EH (cell line): Measurements from ENCODE around the gene WDR5.
A peak's percentile ranks its signal among the peaks of the same experiment; 100 is the strongest.
"Not testable (repeated sequence)": the region's sequence is repeated elsewhere in the genome, so short reads cannot be mapped to it uniquely, and the experiment has no call there.

Experiments
- DNase-seq: peaks from one replicate; pipeline ENCODE4 v3.0.0-alpha.2; 2015; ENCODE audit warnings: low read depth

The WDR5 gene

DNA sequence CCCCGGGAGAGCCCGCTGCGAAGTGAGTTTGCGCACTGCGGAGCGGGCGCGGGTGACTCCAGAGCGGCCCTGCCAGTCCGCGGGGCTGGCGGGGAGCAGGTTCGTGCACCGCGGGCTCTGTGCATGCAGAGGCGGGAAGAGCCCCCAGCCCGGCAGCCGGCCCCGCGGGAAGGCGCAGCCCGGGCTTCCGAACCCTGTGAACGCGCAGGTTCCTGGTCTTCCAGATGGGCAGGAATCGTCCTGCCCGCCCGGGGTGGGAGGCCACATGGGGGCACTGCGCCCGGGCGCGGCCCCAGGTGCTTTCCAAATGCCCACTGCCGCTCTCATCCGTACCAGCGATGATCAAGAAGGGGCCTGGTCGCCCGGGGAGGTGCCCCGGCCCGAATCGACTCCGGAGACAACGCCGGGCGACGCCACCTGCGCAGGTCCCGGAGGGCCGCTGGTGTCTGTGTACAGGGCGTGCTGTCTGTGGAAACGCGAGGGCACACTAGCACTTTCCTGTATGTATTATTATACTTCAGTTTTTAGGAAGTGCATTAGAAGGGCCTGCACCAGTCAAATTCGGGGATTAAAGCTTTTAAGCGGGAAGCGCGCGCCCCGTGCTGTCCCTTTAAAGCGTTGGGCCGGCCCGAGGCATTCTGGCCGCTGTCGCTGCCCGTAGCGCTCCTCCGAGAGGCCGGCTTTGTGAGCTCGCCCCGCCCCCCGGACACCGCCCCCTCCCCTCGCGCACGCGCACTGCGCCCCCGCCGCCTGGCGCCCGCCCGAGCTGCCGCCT is at the start of gene WDR5:
WDR5 (plus strand) TSS at position 740 of the 775 bp plus-strand sequence. CDS start 3,796 bp downstream, outside the sequence.
- DNase-seq: peak; percentile 89

DNA sequence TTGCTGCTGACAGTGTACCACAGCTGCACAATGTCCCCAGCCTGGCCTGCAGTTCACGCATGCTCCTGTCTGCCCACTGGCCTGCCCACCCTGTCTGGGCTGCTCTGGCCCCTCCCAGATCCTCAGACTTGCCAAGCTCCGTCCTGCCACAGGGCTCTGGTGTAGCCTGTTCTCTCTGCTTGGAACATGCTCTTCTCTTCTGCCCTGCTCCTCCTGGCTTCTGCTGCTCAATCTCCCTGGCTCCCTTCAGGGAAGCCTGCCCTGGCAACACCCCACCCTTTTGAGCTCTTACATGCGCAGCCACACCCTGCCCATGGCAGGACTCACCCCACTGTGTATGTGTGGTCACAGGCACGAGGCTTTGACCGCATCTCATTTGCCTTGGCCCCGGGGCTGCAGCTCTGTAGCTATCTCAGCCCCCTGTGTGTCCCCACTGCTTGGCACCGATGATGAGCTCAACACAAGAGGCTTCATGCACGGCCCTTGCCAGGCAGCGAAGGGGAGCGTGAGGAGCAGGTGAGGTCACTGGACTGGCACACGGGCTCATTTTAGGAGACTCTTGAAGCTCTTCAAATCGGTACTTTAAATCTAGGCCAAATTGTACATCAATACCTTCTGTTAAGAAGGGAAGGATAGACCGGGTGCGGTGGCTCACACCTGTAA is 47.7 kb upstream of the WDR5 start:
- no peak for DNase-seq

DNA sequence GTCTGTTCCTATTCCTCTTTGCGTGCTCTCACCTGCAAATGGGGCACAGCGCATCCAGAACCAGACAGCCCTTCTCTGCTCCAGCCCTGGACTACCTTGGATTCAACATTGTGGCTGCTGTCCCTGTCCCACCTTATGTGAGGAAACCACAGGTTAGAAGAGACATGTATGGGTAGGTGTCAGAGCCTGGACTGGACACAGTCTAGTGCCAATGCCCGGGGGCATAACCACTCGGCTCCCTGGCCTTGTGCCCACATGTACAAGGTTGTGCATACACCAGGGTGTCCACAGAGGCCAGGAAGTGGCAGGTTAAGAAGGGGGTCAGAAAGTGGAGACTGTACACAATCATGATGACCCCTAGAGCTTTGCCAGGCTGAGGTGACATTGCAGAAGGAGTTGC is 45.9 kb upstream of the WDR5 start:
- no peak for DNase-seq

- DNase-seq: peak; percentile 42
Measured at GRCh38 chr9:134099123-134099761, 36.6 kb upstream of the WDR5 start.

- no peak for DNase-seq
Measured at GRCh38 chr9:134100040-134100439, 35.8 kb upstream of the WDR5 start.

DNA sequence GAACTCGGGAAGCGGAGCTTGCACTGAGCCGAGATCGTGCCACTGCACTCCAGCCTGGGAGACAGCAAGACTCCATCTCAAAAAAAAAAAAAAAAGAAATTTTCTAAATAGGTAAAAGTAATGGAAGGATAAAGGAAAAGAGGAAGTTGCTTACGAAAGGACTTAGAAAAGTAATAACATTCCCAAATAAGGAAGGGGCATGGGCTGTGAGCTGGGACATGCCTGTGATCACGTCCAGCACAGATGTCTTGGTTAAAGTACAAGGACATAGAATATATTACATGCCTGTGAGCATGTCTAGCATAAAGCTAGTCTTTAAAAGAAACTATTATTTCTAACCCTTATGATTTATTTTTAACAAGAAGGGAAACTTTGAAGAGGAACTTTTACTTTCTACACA is 34.7 kb upstream of the WDR5 start:
- peak; percentile 19 for DNase-seq

GRCh38 chr9:134101623-134102149 is 34.2 kb upstream of the WDR5 start:
- no peak for DNase-seq

GRCh38 chr9:134103391-134103998 is 32.4 kb upstream of the WDR5 start:
- no peak for DNase-seq

- DNase-seq: no peak
Measured at GRCh38 chr9:134111064-134111463, 24.8 kb upstream of the WDR5 start.

- no peak for DNase-seq
Measured at GRCh38 chr9:134112561-134112960, 23.3 kb upstream of the WDR5 start.

- DNase-seq: not testable (repeated sequence)
Measured at GRCh38 chr9:134118972-134119371, 16.9 kb upstream of the WDR5 start.

- DNase-seq: no peak
Measured at GRCh38 chr9:134123764-134124128, 12.1 kb upstream of the WDR5 start.

- DNase-seq: no peak
Measured at GRCh38 chr9:134125413-134126095, 10.3 kb upstream of the WDR5 start.

DNA sequence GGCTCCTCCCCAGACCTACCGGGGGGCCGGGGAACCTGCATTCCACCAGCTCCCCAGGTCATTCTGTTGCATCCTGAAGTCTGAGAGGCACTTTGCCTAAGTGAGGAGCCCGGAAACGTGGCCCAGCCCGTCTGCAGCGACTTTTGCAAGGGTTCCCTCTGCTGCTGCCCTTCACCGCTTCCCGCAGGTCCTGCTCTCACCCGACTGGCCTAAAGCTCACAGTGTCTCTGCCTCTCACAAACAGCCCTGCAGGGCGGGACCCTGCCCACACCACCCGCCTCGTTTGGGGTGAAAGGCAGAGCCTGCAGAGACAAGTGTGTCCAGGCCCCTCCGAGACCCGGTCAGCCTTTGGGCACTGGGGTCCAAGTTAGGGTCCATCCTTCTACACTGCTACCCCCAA is 9.5 kb upstream of the WDR5 start:
- no peak for DNase-seq

DNA sequence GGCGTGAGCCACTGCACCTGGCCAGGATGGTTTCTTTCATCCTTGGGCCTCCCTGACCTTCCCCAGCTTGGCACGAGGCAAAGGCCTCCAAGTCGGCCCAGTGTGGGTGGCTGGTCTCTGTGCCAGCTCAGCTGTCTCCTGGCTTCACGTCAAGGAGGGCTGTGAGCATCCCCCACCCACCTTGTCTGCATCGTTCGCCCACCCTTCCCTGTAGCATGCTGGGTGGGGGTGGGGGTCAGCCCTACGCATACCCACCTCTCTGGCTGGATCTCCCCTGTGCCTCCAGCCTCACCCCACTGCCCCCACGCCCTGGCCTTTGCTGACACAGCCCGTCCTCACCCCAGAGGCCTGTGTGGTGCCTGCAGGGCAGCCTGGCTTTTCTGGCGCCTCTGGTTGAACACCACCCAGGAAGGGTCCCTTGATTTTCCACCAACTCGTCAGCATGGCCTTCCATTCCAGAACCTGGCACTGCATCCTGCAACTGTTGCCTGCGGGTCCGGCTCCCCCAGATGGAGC is 8.8 kb upstream of the WDR5 start:
- DNase-seq: no peak

DNA sequence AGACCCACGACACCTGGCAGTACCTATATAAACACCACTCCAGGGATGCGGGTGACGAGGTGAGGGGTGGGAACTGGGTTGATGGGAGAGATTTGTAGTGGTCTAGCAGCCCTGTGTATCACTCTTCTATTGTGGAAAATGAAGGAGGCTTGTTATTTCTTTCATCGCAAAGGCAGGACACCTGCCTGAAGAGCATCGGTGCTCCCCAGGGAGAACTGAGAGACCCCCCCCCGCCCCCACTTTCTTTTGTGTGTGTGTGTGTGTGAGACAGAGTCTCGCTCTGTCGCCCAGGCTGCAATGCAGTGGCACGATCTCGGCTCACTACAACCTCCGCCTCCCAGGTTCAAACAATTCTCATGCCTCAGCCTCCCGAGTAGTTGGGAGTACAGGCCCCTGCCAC is 8.3 kb upstream of the WDR5 start:
- no peak for DNase-seq

DNA sequence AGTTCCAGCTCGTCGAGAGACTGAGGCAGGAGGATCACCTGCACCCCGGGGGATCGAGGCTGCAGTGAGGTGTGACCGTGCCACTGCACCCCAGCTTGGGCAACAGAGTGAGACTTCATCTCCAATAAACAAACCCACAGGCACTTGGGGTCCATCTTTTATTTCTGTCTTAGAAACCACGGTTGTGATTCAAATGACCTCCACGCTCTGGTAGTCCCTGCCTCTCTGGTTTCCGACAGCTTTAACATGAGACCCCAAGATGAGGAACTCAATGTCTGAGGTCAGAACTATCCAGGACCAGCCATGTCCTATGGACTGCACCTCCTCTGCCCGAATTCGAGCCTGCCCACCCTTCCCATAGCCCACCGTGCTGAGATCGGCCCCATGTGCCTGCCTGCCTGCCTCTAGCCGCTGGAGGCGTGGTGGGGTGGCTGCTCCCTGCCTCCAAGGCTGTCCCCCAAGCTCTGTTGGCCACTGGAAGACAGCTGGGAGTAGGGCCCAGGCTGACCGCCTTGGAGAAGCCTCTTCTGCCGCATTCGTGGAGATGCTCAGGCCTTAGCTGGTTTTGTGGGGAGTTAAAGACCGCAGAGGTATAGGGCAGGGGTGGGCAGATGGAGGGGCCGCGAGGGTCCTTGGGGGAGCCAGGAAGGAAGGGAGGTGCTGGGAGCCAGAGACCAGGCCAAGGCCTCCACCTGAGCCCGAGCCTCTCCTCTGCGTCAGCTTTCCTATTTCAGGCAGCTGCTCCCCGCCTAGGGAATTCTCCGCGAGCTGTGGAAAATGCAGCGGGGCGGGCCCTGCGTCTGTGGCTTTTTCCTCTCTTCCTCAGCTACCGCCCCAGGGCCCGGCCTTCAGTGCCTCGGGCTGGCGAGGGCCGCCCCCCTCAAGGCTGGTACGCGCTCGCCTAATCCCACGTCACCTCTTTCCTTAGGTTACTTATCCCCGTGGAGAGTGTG is 6.9 kb upstream of the WDR5 start:
- DNase-seq: no peak

DNA sequence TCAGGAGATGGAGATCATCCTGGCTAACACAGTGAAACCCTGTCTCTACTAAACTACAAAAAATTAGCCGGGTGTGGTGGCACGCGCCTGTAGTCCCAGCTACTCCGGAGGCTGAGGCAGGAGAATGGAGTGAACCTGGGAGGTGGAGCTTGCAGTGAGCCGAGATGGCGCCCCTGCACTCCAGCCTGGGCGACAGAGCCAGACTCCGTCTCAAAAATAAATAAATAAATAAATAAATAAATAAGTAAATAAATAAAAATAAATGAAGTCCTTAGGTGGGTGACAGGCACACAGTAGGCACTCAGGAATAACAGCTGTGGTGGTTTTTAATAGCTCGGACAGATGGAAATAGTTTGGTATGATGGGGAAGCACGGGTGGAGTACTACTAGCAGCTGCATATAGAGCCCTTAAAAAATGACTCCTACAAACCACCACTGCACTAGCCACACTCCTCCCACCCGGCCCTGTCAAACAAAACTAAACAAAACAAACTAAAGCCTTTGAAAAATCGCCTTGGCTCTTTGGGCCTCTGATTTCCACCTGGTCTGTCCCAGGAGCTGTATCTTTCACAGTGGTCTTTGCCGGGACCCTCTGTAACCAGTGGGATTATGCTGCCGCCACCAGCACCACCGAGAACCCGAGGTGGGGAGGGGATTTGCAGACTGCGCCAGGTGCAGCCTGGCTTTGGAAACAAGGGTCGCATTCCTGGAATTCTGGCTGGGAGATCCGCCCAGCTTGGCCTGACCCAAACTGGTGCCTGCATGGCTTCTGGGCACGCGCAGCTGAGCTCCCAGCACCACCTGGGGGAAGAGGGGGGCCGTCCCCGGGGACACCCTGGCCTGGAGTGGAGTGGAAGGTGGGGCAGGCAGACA is 5.1 kb upstream of the WDR5 start:
- DNase-seq: no peak

GRCh38 chr9:134131471-134132207 is 4.2 kb upstream of the WDR5 start:
- no peak for DNase-seq
